SH-SY5Y (cell line): ENCODE results near the gene CFAP410.

Experiments
- GATA2 ChIP-seq: IDR thresholded peaks from 2 replicates; pipeline ENCODE4 v1.6.1; 2011; ENCODE audit warnings: mild to moderate bottlenecking, low read depth, low read length
- GATA3 ChIP-seq: IDR thresholded peaks from 2 replicates; pipeline ENCODE4 v1.6.1; 2011; ENCODE audit warnings: low read depth, mild to moderate bottlenecking, low read length, moderate library complexity

DNA sequence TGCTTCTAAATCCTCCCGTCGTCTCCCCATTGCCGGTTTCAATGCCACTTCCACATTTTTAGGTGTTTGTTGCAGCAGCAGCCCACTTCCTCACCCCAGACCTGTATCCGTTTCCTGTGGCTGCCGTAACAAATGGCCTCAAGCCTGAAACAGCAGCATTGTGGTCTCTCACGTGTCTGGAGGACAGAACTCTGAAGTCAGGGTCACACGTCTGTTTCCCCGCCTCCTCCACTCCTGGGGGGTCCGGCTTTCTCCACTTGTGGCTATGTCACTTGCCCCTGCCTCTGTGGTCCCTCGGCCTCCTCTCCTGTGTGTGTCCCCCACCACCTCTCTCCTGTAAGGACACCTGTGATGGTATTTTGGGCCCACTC lies 36.1 kb upstream of the CFAP410 start:
- TF ChIP-seq GATA3, result no peak
- no peak for TF ChIP-seq GATA2
